Tibial nerve (tissue), 4 donors: ENCODE measurements around the gene NPW. TPM values are rescaled to one million over a fixed set of nuclear protein-coding genes. Genes with fewer than 3 reads are reported as not detected.

ENCODE experiments used
- DNase-seq, 2 donors: peaks; one replicate each; pipeline ENCODE4 v3.0.0-alpha.2; 2019; ENCODE audit warnings: low spot score in 2 of 2
- H3K27ac ChIP-seq, 4 donors: fragments of 200-600 bp; sonication (generic) in 3 of 4; one replicate each; pipeline ENCODE4 v1.5.1; 2017 to 2019; ENCODE audit warnings: mild to moderate bottlenecking in 1 of 4
- H3K27me3 ChIP-seq, 2 donors: fragments of 200-600 bp; sonication (generic) in 1 of 2; one replicate each; pipeline versions ENCODE4 v1.5.1 to v1.6.0; 2017 to 2019
- H3K36me3 ChIP-seq, 3 donors: fragments of 200-600 bp; sonication (generic); one replicate each; pipeline ENCODE4 v1.5.1; 2018 to 2019
- H3K4me1 ChIP-seq, 4 donors: fragments of 200-600 bp; sonication (generic) in 3 of 4; one replicate each; pipeline ENCODE4 v1.5.1; 2017 to 2019
- H3K4me3 ChIP-seq, 4 donors: fragments of 200-600 bp; sonication (generic) in 3 of 4; one replicate each; pipeline ENCODE4 v1.5.1; 2017 to 2019; ENCODE audit warnings: mild to moderate bottlenecking in 1 of 4, moderate library complexity in 1 of 4
- H3K9me3 ChIP-seq, 4 donors: fragments of 200-600 bp; sonication (generic) in 3 of 4; one replicate each; pipeline ENCODE4 v1.5.1; 2017 to 2019
- EP300 ChIP-seq, 2 donors: sonication (generic); formaldehyde crosslinking; IDR thresholded peaks; one replicate each; pipeline ENCODE4 v1.6.1; 2017; ENCODE audit warnings: antibody characterized with exemption in 2 of 2, mild to moderate bottlenecking in 1 of 2
- POLR2A ChIP-seq, 2 donors: fragments of 450-650 bp; IDR thresholded peaks; one replicate each; pipeline ENCODE4 v1.6.1; 2017; ENCODE audit warnings: antibody characterized with exemption in 2 of 2, mild to moderate bottlenecking in 2 of 2, moderate library complexity in 2 of 2
- WGBS, 2 donors: methylation state at CpG; one replicate each; pipeline ENCODE4 v1.1.5; 2018; 5-methylcytosine and 5-hydroxymethylcytosine counted together
- total RNA-seq, 4 donors: library from RNA; depleted of rRNA; stranded (reverse); fragments of >200 nt; gene quantifications; one replicate each; pipeline ENCODE4 v1.1.0, GENCODE V29; 2016
- TF ChIP-seq, protein P1 (sequence below), 5 experiments: fragments of 200-600 bp in 3 of 5; fragments of 450-650 bp in 2 of 5; sonication (generic) in 3 of 5; IDR thresholded peaks; one replicate each; pipeline ENCODE4 v1.5.1; 2016 to 2019; ENCODE audit warnings: antibody characterized with exemption in 5 of 5, mild to moderate bottlenecking in 3 of 5, moderate library complexity in 2 of 5

NPW gene
- total RNA-seq, 4 donors from 2014 or later = 3.0 to 3.1 TPM; not detected in 2

DNA sequence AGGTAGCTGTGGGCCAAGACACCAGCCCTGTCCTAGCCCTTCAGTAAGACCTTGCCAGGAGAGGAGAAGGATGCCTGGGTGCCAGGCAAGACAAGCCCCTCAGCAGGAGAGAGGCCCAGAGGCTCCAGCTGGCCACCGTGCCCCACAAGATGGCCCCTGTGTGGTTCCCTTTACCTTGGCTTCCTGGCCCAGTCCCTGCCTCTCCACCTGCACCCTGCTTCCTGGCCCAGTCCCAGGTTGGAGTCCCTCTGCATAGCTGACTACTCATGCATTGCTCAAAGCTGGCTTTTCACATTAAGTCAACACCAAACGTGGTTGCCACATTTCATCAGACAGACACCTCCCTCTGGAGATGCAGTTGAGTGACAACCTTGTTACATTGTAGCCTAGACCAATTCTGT, 25.9 kb upstream of the NPW start:
- Histone ChIP-seq H3K36me3 (peaks cover 0 to 29% (median 3%) of the 10 kb centered on the region in 3 donors), H3K27ac (no peak overlapping the region), H3K27me3 (peaks cover 0 to 45% of the 10 kb centered on the region in 2 donors), H3K4me3 (no peak overlapping the region), H3K4me1 (peaks cover 0 to 36% (median 16%) of the 10 kb centered on the region in 4 donors), H3K9me3 (no peaks in the 10 kb centered on the region)
- WGBS, 2 donors = 57 to 63% methylated on average over 2 of the region's 2 CpGs
- no peak for TF ChIP-seq POLR2A (IDR thresholded peaks at IDR 0.05)
- TF ChIP-seq EP300 (IDR thresholded peaks at IDR 0.05) = no peak
- TF ChIP-seq, protein P1, sequence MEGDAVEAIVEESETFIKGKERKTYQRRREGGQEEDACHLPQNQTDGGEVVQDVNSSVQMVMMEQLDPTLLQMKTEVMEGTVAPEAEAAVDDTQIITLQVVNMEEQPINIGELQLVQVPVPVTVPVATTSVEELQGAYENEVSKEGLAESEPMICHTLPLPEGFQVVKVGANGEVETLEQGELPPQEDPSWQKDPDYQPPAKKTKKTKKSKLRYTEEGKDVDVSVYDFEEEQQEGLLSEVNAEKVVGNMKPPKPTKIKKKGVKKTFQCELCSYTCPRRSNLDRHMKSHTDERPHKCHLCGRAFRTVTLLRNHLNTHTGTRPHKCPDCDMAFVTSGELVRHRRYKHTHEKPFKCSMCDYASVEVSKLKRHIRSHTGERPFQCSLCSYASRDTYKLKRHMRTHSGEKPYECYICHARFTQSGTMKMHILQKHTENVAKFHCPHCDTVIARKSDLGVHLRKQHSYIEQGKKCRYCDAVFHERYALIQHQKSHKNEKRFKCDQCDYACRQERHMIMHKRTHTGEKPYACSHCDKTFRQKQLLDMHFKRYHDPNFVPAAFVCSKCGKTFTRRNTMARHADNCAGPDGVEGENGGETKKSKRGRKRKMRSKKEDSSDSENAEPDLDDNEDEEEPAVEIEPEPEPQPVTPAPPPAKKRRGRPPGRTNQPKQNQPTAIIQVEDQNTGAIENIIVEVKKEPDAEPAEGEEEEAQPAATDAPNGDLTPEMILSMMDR (IDR thresholded peaks at IDR 0.05) = no peak
- no peak for DNase-seq

GRCh38 chr16:1997494-1998359, 21.9 kb upstream of the NPW start:
- no peak overlapping the region for H3K4me3 ChIP-seq
- TF ChIP-seq EP300 (IDR thresholded peaks at IDR 0.05) (no peak), POLR2A (IDR thresholded peaks at IDR 0.05) (no peak)
- TF ChIP-seq, protein P1 (IDR thresholded peaks at IDR 0.05) = no peak
- peak overlapping the region in 1 of 4 donors; percentile 35 for H3K27ac ChIP-seq
- no peaks in the 10 kb centered on the region for H3K9me3 ChIP-seq
- DNase-seq = no peak
- H3K36me3 ChIP-seq = peaks cover 20 to 69% (median 21%) of the 10 kb centered on the region in 3 donors
- H3K4me1 ChIP-seq = peaks cover 0 to 3% (median under 1%) of the 10 kb centered on the region in 4 donors
- WGBS, 2 donors = 75 to 86% methylated on average over 13 to 25 of the region's 26 CpGs
- peaks cover 0 to 9% of the 10 kb centered on the region in 2 donors for H3K27me3 ChIP-seq

- Histone ChIP-seq H3K27me3 (peaks cover 0 to 2% of the 10 kb centered on the region in 2 donors), H3K27ac (peak overlapping the region in 1 of 4 donors; percentile 35), H3K9me3 (no peaks in the 10 kb centered on the region), H3K36me3 (peaks cover 20 to 76% (median 23%) of the 10 kb centered on the region in 3 donors), H3K4me3 (no peak overlapping the region), H3K4me1 (peaks cover 0 to 5% (median 0%) of the 10 kb centered on the region in 4 donors)
- 93 to 95% methylated on average over 21 to 22 of the region's 27 CpGs for WGBS, 2 donors
- TF ChIP-seq, protein P1 (IDR thresholded peaks at IDR 0.05) = no peak
- TF ChIP-seq POLR2A (IDR thresholded peaks at IDR 0.05) (no peak), EP300 (IDR thresholded peaks at IDR 0.05) (no peak)
- DNase-seq = no peak
These were observed 21.2 kb upstream of the NPW start for GRCh38 chr16:1998360-1998835.

DNA sequence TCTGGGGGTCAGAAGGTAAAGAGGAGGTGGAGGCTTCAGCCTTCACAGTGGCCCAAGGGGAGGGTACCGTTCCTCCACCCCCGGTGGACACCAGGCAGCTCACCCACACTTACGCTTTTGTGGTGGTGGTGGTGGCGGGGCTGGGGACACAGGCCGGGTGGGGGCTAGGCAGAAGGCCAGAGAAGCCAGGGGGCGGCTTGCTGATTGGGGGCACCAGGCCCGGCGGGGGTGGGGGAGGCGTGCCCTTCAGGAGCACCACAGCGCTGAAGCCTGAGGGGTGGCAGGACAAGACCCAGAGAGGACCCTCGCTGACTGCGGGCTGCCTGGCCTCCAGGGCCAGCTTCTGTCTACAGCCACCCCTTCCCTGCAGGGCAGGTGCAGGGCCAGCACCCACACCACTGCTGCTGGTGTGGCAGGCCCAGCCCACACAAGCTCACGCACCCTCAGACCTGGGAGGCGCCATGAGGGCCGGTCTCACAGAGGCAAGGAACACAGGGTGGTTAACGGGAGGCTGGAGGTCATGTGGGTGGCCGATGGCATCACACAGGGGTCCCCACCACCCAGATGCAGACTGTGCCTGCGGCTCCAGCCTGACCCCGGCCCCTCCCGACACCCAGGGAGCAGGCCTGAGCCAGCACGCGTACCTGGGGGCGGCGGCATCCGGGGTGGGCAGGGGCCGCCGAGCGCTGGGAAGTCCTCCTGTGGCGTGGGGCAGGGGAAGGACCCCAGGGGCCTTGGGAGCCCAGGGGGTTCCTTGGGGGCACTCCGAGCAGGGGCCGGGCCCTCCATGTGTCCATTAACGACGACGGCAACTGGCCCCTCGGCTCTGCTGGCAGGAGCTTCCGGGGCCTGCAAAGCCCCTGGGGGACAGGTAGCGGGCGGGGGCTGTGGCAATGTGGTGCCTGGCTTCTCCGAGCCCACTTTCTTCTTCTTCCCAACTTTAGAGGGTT, 20.5 kb upstream of the NPW start:
- TF ChIP-seq EP300 (IDR thresholded peaks at IDR 0.05) (no peak), POLR2A (IDR thresholded peaks at IDR 0.05) (no peak)
- TF ChIP-seq, protein P1 (IDR thresholded peaks at IDR 0.05) = no peak
- Histone ChIP-seq H3K36me3 (peaks cover 20 to 78% (median 23%) of the 10 kb centered on the region in 3 donors), H3K27me3 (no peaks in the 10 kb centered on the region), H3K4me3 (no peak overlapping the region), H3K27ac (no peak overlapping the region), H3K9me3 (no peaks in the 10 kb centered on the region), H3K4me1 (peaks cover 0 to 12% (median 6%) of the 10 kb centered on the region in 4 donors)
- 83 to 92% methylated on average over 25 to 27 of the region's 39 CpGs for WGBS, 2 donors
- DNase-seq = no peak
